Epithelial cell of alveolus of lung (primary cell): ENCODE measurements around the gene CD52. TPM values are rescaled to one million over a fixed set of nuclear protein-coding genes. Genes with fewer than 3 reads are reported as not detected.

Source experiments
- total RNA-seq: library from RNA; depleted of rRNA; stranded (reverse); fragments of >200 nt; gene quantifications from 2 replicates; pipeline ENCODE4 v1.2.1, GENCODE V29; 2015

The CD52 gene
- not detected in 2 replicates for total RNA-seq

GRCh38 chr1:26317612-26318337 is at the start of gene CD52:
CD52 (plus strand) TSS chr1:26317958; CDS start chr1:26318018, 60 bp downstream.

GRCh38 chr1:26279456-26280332 is 38.1 kb upstream of the CD52 start, which contains the start of gene SH3BGRL3:
SH3BGRL3 (plus strand) TSS chr1:26280086; CDS start chr1:26280156, 70 bp downstream.

GRCh38 chr1:26306290-26307229 is 11.2 kb upstream of the CD52 start, which contains the start of gene UBXN11:
UBXN11 (minus strand) TSS chr1:26306636; CDS start chr1:26302883, 3,753 bp downstream.

GRCh38 chr1:26353976-26354820 is 36.4 kb downstream of the CD52 start, which contains the start of gene CRYBG2:
CRYBG2 (minus strand) TSS chr1:26354130; CDS start chr1:26346657, 7,473 bp downstream.

Other genes with a start within 250 kb of the CD52 start
- 2.7 and 5.9 TPM in 2 replicates for gene PDIK1L, start 206.1 kb upstream of the CD52 start, total RNA-seq
- gene FAM110D, start 158.9 kb upstream of the CD52 start, total RNA-seq: under 0.01 TPM in 1 of 2 replicates, not detected in the other
- gene C1orf232, start 149.0 kb upstream of the CD52 start, total RNA-seq: not detected in 2 replicates
- 36.7 and 51.8 TPM in 2 replicates for gene ZNF593, start 148.1 kb upstream of the CD52 start, total RNA-seq
- gene ZNF593OS, start 146.1 kb upstream of the CD52 start, total RNA-seq: not detected in 2 replicates
- 0.52 TPM in 1 of 2 replicates, not detected in the other for gene CNKSR1, start 140.5 kb upstream of the CD52 start, total RNA-seq
- gene CATSPER4, start 127.4 kb upstream of the CD52 start, total RNA-seq: not detected in 2 replicates
- 4.6 and 5.4 TPM in 2 replicates for gene CEP85, start 83.8 kb upstream of the CD52 start, total RNA-seq
- gene SH3BGRL3, start 37.9 kb upstream of the CD52 start, total RNA-seq: 89.3 and 181 TPM in 2 replicates
- gene UBXN11, start 11.3 kb upstream of the CD52 start, total RNA-seq: 2.7 and 7.5 TPM in 2 replicates
- gene CRYBG2, start 36.2 kb downstream of the CD52 start, total RNA-seq: 0.26 TPM in 1 of 2 replicates, not detected in the other
- gene ZNF683, start 54.8 kb downstream of the CD52 start, total RNA-seq: not detected in 2 replicates
- gene LIN28A, start 92.9 kb downstream of the CD52 start, total RNA-seq: not detected in 2 replicates
- gene DHDDS, start 114.4 kb downstream of the CD52 start, total RNA-seq: 27.9 and 44.2 TPM in 2 replicates
- 355 and 402 TPM in 2 replicates for gene HMGN2, start 154.5 kb downstream of the CD52 start, total RNA-seq
- gene RPS6KA1, start 211.8 kb downstream of the CD52 start, total RNA-seq: 3.8 and 12.0 TPM in 2 replicates